Measurements from ENCODE around the gene WNT9B. TPM values are rescaled to one million over a fixed set of nuclear protein-coding genes. Genes with fewer than 3 reads are reported as not detected.
"Not testable (repeated sequence)": the region's sequence is repeated elsewhere in the genome, so short reads cannot be mapped to it uniquely, and the experiment has no call there.

The WNT9B gene
- polyA plus RNA-seq, 1 donor from 2014 or later: not detected

GRCh38 chr17:46917516-46917915, 66.1 kb downstream of the WNT9B start:
- H3K36me3 ChIP-seq (ENCODE audit: insufficient read depth, low read length): no peaks in the 10 kb centered on the region
- no peak overlapping the region for H3K9ac ChIP-seq (ENCODE audit: low read length)
- H3F3A ChIP-seq (ENCODE audit: insufficient read depth, low read length, poor library complexity, severe bottlenecking): no peaks in the 10 kb centered on the region
- no peak overlapping the region for H2AFZ ChIP-seq (ENCODE audit: low read depth, low read length)
- no peaks in the 10 kb centered on the region for H3K79me2 ChIP-seq (replicated peaks; ENCODE audit: insufficient read depth, low read length)
- no peaks in the 10 kb centered on the region for H3K27me3 ChIP-seq (ENCODE audit: insufficient read depth, low read depth, low read length)
- H4K20me1 ChIP-seq (ENCODE audit: insufficient read depth): no peaks in the 10 kb centered on the region
- H3K9me3 ChIP-seq (ENCODE audit: low read length): no peaks in the 10 kb centered on the region
- no peak overlapping the region for H3K4me2 ChIP-seq (ENCODE audit: low read length)
- H3K4me3 ChIP-seq (ENCODE audit: low read length): no peak overlapping the region
- TF ChIP-seq MXI1 (conservative IDR thresholded peaks at IDR 0.05; ENCODE audit: poor library complexity, severe bottlenecking): no peak
- TF ChIP-seq EP300 (conservative IDR thresholded peaks at IDR 0.05; ENCODE audit: poor library complexity, severe bottlenecking): no peak
- TF ChIP-seq CTCF (IDR thresholded peaks at IDR 0.05; ENCODE audit: poor library complexity, severe bottlenecking): no peak
- TF ChIP-seq RAD21 (conservative IDR thresholded peaks at IDR 0.05): no peak
- no peak for TF ChIP-seq REST (IDR thresholded peaks at IDR 0.05; ENCODE audit: borderline replicate concordance)
- TF ChIP-seq TAF1 (IDR thresholded peaks at IDR 0.05; ENCODE audit: low read depth): no peak
- no peak for TF ChIP-seq POLR2AphosphoS5 (IDR thresholded peaks at IDR 0.05)
- TF ChIP-seq SMC3 (conservative IDR thresholded peaks at IDR 0.05; ENCODE audit: poor library complexity): no peak
- TF ChIP-seq EZH2 (IDR thresholded peaks at IDR 0.05; ENCODE audit: borderline replicate concordance, insufficient read depth, low read length, poor library complexity, severe bottlenecking): no peak
- no peak overlapping the region for H3K27ac ChIP-seq (ENCODE audit: low read length)
- no peaks in the 10 kb centered on the region for H3K9me2 ChIP-seq (ENCODE audit: insufficient read depth, low read length)

- not testable (repeated sequence) for H3F3A ChIP-seq (ENCODE audit: insufficient read depth, low read length, poor library complexity, severe bottlenecking); H2AFZ ChIP-seq (ENCODE audit: low read depth, low read length); H3K36me3 ChIP-seq (ENCODE audit: insufficient read depth, low read length); H3K9me2 ChIP-seq (ENCODE audit: insufficient read depth, low read length); H4K20me1 ChIP-seq (ENCODE audit: insufficient read depth); H3K27me3 ChIP-seq (ENCODE audit: insufficient read depth, low read depth, low read length); H3K4me2 ChIP-seq (ENCODE audit: low read length); H3K9me3 ChIP-seq (ENCODE audit: low read length); H3K9ac ChIP-seq (ENCODE audit: low read length); H3K27ac ChIP-seq (ENCODE audit: low read length)
- Histone ChIP-seq H3K4me3 (ENCODE audit: low read length) (peak overlapping the region; percentile 98), H3K79me2 (replicated peaks; ENCODE audit: insufficient read depth, low read length) (peaks cover 39% of the 10 kb centered on the region)
Observed at GRCh38 chr17:46921962-46922361, 70.6 kb downstream of the WNT9B start.

- Histone ChIP-seq H4K20me1 (ENCODE audit: insufficient read depth) (no peaks in the 10 kb centered on the region), H3K27ac (ENCODE audit: low read length) (peak overlapping the region; percentile 98), H3K4me3 (ENCODE audit: low read length) (peak overlapping the region; percentile 98), H3K27me3 (ENCODE audit: insufficient read depth, low read depth, low read length) (no peaks in the 10 kb centered on the region), H3K79me2 (replicated peaks; ENCODE audit: insufficient read depth, low read length) (peaks cover 44% of the 10 kb centered on the region), H3K9me2 (ENCODE audit: insufficient read depth, low read length) (no peaks in the 10 kb centered on the region), H3K9me3 (ENCODE audit: low read length) (no peaks in the 10 kb centered on the region), H3K4me2 (ENCODE audit: low read length) (peak overlapping the region; percentile 80), H3K36me3 (ENCODE audit: insufficient read depth, low read length) (no peaks in the 10 kb centered on the region), H2AFZ (ENCODE audit: low read depth, low read length) (peak overlapping the region; percentile 97), H3F3A (ENCODE audit: insufficient read depth, low read length, poor library complexity, severe bottlenecking) (no peaks in the 10 kb centered on the region), H3K9ac (ENCODE audit: low read length) (peak overlapping the region; percentile 86)
- TF ChIP-seq EZH2 (IDR thresholded peaks at IDR 0.05; ENCODE audit: borderline replicate concordance, insufficient read depth, low read length, poor library complexity, severe bottlenecking): no peak
- TF ChIP-seq CTCF (IDR thresholded peaks at IDR 0.05; ENCODE audit: poor library complexity, severe bottlenecking): no peak
- TF ChIP-seq POLR2AphosphoS5 (IDR thresholded peaks at IDR 0.05): no peak
- no peak for TF ChIP-seq EP300 (conservative IDR thresholded peaks at IDR 0.05; ENCODE audit: poor library complexity, severe bottlenecking)
- no peak for TF ChIP-seq RAD21 (conservative IDR thresholded peaks at IDR 0.05)
- no peak for TF ChIP-seq MXI1 (conservative IDR thresholded peaks at IDR 0.05; ENCODE audit: poor library complexity, severe bottlenecking)
- TF ChIP-seq SMC3 (conservative IDR thresholded peaks at IDR 0.05; ENCODE audit: poor library complexity): no peak
- no peak for TF ChIP-seq TAF1 (IDR thresholded peaks at IDR 0.05; ENCODE audit: low read depth)
- TF ChIP-seq REST (IDR thresholded peaks at IDR 0.05; ENCODE audit: borderline replicate concordance): no peak
Observed at GRCh38 chr17:46922487-46922803, 71.1 kb downstream of the WNT9B start.
